ENCODE measurements around the gene FAM124B.

DNA sequence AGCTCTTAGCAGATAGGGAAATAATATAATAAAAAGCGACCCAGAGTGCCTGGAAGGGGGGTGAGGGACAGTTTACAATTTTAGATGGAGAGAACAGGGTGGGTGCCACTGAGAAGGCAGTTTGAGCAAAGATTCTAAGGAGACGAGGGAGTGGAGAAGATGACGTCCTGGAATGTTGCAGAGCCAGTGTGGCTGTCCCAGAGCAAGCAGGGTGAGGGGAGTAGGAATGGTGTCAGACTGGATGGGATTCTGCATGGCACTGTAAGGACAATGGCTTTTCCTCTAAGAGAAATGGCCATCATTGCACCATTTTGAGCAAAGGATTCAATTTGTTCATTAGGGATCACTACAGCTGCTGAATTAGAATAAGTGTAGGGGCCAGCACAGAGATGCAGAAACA lies 73.1 kb downstream of the FAM124B start:
- TF ChIP-seq, protein P1, sequence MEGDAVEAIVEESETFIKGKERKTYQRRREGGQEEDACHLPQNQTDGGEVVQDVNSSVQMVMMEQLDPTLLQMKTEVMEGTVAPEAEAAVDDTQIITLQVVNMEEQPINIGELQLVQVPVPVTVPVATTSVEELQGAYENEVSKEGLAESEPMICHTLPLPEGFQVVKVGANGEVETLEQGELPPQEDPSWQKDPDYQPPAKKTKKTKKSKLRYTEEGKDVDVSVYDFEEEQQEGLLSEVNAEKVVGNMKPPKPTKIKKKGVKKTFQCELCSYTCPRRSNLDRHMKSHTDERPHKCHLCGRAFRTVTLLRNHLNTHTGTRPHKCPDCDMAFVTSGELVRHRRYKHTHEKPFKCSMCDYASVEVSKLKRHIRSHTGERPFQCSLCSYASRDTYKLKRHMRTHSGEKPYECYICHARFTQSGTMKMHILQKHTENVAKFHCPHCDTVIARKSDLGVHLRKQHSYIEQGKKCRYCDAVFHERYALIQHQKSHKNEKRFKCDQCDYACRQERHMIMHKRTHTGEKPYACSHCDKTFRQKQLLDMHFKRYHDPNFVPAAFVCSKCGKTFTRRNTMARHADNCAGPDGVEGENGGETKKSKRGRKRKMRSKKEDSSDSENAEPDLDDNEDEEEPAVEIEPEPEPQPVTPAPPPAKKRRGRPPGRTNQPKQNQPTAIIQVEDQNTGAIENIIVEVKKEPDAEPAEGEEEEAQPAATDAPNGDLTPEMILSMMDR (IDR thresholded peaks at IDR 0.05; ENCODE audit: low read length), result no peak
- TF ChIP-seq EZH2 (IDR thresholded peaks at IDR 0.05; ENCODE audit: borderline replicate concordance, low read length), result no peak

Data from OCI-LY1 (cell line).